GM18508 (cell line): ENCODE measurements around the gene RAB35.
"Not testable (repeated sequence)": the region's sequence is repeated elsewhere in the genome, so short reads cannot be mapped to it uniquely, and the experiment has no call there.

Experiments used
- ATAC-seq: cut with Tn5 transposase; IDR thresholded peaks from one replicate; pipeline ENCODE4 v1.9.1; 2021; ENCODE audit warnings: moderate number of reproducible peaks; ENCODE audit not compliant: insufficient read depth, unreplicated experiment

RAB35 gene

GRCh38 chr12:120064054-120064940 is 52.3 kb downstream of the RAB35 start:
- ATAC-seq, result no peak

- ATAC-seq, result no peak
These were observed 53.5 kb downstream of the RAB35 start for GRCh38 chr12:120062976-120063579.

DNA sequence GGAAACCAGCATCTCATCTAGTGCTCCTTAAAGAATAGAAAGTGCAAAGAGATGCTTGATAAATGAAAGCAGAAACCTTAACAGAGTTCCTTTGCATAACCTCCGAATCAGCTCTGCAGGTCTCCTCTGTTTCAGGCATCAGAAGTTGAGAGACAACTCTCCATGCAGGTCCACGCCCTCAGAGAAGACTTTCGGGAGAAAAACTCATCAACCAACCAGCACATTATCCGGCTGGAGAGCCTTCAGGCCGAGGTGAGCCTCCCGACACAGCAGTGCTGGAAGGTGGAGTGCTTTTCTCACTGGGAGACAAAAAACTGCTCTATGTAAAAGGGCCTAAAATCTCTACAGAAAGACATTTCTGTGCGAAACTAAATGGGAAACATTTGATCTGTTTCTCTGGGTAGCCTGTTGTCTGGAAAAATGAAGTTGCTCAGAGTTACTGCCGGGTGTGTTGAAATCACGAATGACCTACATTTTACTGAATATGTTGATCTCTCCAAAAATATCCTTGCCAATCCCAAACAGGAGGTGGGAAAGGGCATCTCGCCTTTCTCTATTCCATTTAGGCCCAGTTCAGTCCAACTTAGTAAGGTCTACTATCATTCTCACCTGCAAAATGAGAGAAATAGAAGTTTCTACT is 54.9 kb downstream of the RAB35 start:
- no peak for ATAC-seq

DNA sequence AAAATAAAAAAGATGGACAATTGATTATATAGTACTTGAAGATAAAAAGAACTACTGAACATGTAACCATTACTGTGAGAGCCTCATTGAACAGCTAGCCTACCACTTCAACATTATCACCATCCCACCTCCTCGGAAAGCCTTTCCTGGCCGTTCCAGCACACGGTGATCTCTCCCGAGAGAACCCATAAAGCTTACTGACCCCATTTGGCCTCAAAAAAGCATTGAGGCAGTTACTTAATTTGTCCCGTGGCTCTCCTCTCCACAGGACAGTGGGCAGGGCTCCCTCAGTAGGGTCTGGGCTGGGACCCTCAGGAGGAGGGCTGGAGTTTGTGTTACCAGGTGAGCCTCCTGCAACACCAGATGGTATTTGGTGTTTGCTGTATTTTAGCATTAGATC is 55.8 kb downstream of the RAB35 start:
- ATAC-seq, result no peak

- ATAC-seq, result no peak
These were observed 56.4 kb downstream of the RAB35 start for GRCh38 chr12:120060196-120060595.

GRCh38 chr12:120056739-120057138 is 59.8 kb downstream of the RAB35 start:
- no peak for ATAC-seq

DNA sequence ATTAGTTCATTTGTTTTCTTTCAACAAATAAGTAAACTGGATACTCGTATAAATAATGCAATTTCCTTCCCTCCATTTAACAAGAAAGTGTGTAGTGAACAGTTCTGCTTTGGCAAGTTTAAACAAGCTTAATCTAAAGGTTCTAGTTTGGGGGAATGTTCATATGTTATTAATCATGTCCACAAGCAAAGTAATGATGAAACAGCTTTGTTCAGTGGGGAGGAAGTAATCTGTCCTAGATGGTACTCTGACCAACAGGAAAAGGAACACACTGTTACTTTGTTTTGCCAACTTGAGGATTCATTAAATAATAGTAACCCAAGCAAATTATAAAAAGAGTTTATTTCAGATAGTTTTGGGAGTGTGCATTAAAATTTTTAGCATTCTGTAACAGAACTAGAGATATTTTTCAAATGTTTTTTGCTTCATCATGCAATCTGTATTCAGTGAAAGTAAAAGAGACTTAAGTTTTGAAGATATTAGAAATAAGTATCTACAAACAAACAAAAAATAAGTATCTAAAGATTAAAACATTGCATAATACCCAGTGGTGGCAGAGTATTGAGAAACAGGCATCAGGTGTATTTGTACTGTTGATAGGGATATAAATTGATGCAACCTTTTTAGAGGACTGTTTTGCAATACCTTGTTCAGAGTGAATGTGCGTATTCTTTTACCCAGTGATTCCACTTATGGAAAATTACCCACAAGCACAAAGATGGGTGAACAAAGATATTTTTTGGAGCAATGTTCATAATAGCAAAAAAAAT is 61.1 kb downstream of the RAB35 start:
- no peak for ATAC-seq

DNA sequence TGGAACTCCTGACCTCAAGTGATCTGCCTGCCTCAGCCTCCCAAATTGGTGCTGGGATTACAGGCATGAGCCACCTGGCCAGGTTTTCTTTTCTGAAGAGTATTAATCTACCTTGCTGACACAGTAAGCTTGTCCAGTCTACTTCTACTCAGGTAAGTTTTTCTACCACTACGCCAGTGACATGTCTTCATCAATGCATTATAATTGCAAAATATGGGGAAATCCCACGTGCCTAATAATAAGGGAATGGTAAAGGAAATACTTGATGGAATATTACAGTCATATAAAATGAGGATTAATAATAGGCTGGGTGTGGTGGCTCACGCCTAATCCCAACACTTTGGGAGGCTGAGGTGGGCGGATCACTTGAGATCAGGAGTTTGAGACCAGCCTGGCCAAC is 62.3 kb downstream of the RAB35 start:
- ATAC-seq, result no peak

DNA sequence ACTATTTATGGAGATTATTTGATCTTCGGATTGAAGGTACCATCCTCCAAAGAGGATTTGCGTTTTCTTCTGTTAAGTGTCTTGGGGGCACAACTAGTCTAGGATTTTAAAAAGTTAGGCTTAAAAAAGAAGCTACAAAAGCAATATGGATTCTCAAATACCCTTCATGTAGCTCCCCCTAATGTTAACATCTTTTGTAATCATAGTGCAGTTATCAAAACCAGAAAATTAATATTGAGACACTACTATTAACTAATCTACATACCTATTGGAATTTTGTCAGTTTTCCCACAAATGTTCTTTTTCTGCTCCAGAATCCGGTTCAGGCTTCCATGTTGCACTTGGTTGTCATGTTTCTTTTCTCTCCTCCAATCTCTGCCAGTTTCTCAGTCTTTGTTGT is 65.0 kb downstream of the RAB35 start:
- ATAC-seq, result no peak

DNA sequence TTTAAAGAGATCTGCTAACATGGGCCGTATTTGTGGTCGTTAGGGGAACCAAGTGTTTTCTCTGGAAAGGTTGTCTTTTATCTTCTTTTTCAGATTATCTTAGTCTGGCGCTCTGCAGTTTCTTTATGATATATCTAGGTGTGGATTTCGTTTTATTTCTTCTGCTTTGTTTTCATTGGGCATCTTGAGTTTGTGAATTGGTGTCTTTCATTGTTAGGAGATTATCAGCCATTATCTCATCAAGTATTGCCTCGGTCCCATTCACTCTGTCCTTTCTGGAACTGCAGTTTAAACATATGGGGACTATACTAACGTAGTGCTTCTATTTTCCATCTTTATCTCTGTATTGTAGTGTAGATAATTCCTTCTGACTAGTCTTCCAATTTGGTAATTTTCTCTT is 67.1 kb downstream of the RAB35 start:
- ATAC-seq, result no peak

DNA sequence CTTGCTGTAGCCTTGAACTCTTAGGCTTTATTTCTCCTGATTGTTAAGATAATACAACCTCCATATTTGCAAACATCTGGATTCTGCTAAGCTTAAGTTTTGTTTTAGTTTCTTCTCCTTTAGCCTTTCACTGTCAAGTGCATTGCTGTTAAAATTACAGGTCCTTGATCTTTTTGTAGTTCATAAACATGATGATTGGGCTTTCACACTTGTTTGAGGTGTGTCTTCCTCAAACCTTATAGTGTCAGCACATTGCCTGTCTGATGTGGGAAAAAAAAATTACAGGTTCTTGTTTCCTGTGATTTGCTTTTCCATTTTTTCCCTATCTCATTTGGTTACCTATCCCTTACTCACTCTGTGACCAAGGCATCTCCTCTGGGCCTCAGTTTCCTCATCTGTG is 68.3 kb downstream of the RAB35 start:
- no peak for ATAC-seq

DNA sequence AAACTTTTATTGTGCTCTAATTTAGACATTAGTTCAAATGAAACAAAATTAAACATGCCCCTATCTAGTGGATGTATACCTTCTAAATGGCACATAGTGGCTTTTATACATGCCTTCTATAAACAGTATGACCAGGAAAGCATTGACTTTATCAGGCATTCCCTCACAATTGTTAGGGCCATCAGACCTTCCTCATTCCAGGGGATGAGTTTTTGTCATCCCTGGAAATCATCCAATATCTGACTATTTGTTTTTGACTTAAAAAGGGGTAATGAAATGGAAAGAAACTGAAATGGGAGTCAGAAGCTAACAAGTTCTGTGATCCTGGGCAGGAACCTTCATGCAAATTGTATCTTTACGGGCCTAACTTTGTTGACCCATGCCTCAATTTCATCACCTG is 69.5 kb downstream of the RAB35 start:
- ATAC-seq, result no peak

DNA sequence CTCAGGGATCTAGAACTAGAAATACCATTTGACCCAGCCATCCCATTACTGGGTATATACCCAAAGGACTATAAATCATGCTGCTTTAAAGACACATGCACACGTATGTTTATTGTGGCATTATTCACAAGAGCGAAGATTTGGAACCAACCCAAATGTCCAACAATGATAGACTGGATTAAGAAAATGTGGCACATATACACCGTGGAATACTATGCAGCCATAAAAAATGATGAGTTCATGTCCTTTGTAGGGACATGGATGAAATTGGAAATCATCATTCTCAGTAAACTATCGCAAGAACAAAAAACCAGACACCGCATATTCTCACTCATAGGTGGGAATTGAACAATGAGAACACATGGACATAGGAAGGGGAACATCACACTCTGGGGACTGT is 71.2 kb downstream of the RAB35 start:
- not testable (repeated sequence) for ATAC-seq
